ENCODE measurements around the gene CMYA5.

DNA sequence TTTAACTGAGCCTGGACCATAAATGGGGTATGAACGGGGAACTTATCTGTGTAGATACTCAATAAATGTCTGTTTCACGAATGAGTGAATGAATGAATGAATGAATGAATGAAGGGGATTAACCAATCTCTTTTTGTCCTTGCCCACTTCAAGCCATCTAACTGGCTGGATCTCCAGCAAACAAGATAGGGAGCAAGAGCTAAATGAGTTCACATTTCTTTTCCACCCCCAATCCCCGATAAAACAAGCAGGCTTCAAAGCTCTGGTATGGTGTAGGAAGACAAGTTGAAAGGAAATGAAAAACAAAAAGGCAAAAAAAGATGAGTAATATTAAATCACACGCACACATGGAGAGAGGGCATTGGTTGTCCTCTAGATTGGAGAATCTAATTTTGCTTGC, 84.0 kb downstream of the CMYA5 start:
- no peak for TF ChIP-seq EZH2phosphoT487 (IDR thresholded peaks at IDR 0.05; ENCODE audit: borderline replicate concordance, low read depth, low read length)
- TF ChIP-seq, protein P1, sequence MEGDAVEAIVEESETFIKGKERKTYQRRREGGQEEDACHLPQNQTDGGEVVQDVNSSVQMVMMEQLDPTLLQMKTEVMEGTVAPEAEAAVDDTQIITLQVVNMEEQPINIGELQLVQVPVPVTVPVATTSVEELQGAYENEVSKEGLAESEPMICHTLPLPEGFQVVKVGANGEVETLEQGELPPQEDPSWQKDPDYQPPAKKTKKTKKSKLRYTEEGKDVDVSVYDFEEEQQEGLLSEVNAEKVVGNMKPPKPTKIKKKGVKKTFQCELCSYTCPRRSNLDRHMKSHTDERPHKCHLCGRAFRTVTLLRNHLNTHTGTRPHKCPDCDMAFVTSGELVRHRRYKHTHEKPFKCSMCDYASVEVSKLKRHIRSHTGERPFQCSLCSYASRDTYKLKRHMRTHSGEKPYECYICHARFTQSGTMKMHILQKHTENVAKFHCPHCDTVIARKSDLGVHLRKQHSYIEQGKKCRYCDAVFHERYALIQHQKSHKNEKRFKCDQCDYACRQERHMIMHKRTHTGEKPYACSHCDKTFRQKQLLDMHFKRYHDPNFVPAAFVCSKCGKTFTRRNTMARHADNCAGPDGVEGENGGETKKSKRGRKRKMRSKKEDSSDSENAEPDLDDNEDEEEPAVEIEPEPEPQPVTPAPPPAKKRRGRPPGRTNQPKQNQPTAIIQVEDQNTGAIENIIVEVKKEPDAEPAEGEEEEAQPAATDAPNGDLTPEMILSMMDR (conservative IDR thresholded peaks at IDR 0.05; ENCODE audit: low read length), result no peak
